Lower lobe of right lung (tissue), 2 donors: ENCODE data around the gene NUP98. TPM values are rescaled to one million over a fixed set of nuclear protein-coding genes. Genes with fewer than 3 reads are reported as not detected.
A peak's percentile ranks its signal among the peaks of the same experiment; 100 is the strongest.

Source experiments
- ATAC-seq, 2 donors: fragments of 200-7000 bp; cut with Tn5 transposase; one replicate each; pipeline ENCODE4 v1.9.1; 2020 to 2022; ENCODE audit warnings: mild to moderate bottlenecking in 2 of 2, moderate library complexity in 2 of 2
- DNase-seq: peaks from one replicate; pipeline ENCODE4 v3.0.0-alpha.2; 2020
- H3K27ac ChIP-seq: fragments of 200-600 bp; one replicate; pipeline ENCODE4 v1.8.0; 2022
- H3K27me3 ChIP-seq: fragments of 200-600 bp; one replicate; pipeline ENCODE4 v1.8.0; 2022; ENCODE audit warnings: low read depth
- H3K36me3 ChIP-seq: fragments of 200-600 bp; one replicate; pipeline ENCODE4 v1.8.0; 2022; ENCODE audit warnings: mild to moderate bottlenecking
- H3K4me1 ChIP-seq: fragments of 200-600 bp; one replicate; pipeline ENCODE4 v1.8.0; 2022
- H3K4me3 ChIP-seq: fragments of 200-600 bp; one replicate; pipeline ENCODE4 v1.8.0; 2022; ENCODE audit warnings: mild to moderate bottlenecking
- H3K9me3 ChIP-seq: fragments of 200-600 bp; one replicate; pipeline ENCODE4 v1.8.0; 2022
- intact Hi-C: fragments of 100-400 bp; cut with DNase I; formaldehyde crosslinking; loops from one replicate; pipeline ENCODE4 v1.11.0; 2022
- total RNA-seq: library from RNA; stranded (reverse); fragmentation: NEBNext Ultra II Directional; extraction: Animal tissue kit (Norgen Biotek cat#: 25700); gene quantifications from one replicate; pipeline ENCODE4 v1.2.1, GENCODE V29; 2021
- TF ChIP-seq, protein P1 (sequence below): fragments of 200-600 bp; IDR thresholded peaks from one replicate; pipeline ENCODE4 v1.8.0; 2022; ENCODE audit warnings: antibody characterized with exemption, mild to moderate bottlenecking
- donor health status: DM: no; HTN: yes; CAD: no; lungs with severe emphysema.

The NUP98 gene
- total RNA-seq, 1 donor from 2014 or later: 62.3 TPM

DNA sequence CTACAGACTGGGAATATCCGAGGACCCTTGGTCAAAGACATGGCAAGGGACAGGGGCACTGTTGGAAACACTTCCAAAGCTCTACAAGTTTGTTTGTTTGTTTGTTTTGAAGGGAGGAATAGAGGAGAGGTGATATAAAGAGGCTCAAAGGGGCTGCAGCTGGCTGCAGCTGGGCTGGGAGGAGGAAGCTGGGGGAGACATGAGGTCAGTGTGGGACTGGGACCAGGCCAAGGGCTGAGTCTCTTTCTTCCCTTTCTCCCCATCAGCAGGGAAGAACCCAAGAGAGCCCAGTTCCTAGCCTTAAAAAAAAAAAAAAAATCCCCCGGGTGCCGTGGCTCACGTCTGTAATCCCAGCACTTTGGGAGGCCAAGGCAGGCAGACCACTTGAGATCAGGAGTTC lies 38.4 kb upstream of the NUP98 start:
- peak overlapping the region; percentile 66 for H3K27ac ChIP-seq
- intact Hi-C loops: no loop called here
- DNase-seq: no peak
- H3K27me3 ChIP-seq: no peaks in the 10 kb centered on the region
- no peaks in the 10 kb centered on the region for H3K9me3 ChIP-seq
- ATAC-seq: no peak
- no peak overlapping the region for H3K4me3 ChIP-seq
- peaks cover 5% of the 10 kb centered on the region for H3K36me3 ChIP-seq
- TF ChIP-seq, protein P1, sequence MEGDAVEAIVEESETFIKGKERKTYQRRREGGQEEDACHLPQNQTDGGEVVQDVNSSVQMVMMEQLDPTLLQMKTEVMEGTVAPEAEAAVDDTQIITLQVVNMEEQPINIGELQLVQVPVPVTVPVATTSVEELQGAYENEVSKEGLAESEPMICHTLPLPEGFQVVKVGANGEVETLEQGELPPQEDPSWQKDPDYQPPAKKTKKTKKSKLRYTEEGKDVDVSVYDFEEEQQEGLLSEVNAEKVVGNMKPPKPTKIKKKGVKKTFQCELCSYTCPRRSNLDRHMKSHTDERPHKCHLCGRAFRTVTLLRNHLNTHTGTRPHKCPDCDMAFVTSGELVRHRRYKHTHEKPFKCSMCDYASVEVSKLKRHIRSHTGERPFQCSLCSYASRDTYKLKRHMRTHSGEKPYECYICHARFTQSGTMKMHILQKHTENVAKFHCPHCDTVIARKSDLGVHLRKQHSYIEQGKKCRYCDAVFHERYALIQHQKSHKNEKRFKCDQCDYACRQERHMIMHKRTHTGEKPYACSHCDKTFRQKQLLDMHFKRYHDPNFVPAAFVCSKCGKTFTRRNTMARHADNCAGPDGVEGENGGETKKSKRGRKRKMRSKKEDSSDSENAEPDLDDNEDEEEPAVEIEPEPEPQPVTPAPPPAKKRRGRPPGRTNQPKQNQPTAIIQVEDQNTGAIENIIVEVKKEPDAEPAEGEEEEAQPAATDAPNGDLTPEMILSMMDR: no peak
- H3K4me1 ChIP-seq: peaks cover 91% of the 10 kb centered on the region

DNA sequence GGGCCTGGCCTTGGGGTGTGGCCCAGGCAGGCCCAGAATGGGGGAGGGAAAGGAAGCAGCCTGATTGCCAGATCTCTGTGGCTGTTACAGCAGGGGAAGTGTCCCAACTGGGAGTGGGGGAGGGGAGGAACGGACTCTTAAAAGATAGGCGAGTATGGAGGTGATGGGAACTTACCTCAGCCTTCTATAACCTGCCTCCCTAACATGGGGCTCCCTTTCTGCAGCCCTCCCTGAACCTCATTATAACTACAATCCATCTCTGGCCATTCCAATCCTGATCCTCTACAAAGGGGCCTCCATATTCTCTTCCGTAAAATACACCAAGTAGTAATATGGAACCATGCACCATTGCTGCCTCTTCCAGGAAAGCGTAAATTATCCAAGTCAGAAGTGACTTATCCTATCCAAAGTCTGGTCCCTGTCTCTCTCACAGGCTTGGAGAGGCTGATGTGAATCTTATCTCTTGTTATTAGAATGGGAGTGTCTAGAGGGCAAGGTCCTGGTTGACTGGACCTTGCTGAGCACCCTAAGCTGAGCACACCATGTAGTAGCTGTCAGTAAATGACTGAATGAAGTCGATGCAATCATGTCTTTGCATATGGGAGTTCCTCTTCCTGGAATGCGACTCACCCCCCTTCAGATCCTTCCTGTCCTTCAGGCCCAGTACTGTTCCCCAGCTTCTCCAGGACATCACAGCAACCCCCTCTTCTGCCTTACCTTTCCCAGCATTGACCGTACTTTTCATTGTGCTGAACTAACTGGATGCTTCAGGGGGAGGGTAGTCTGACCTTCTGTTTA lies 37.5 kb upstream of the NUP98 start:
- no peak overlapping the region for H3K4me3 ChIP-seq
- H3K27me3 ChIP-seq: no peaks in the 10 kb centered on the region
- DNase-seq: peak; percentile 79
- peak; percentile 28 to 53 for ATAC-seq
- TF ChIP-seq, protein P1: no peak
- H3K4me1 ChIP-seq: peaks cover 97% of the 10 kb centered on the region
- intact Hi-C loops: no loop called here
- H3K36me3 ChIP-seq: peaks cover 13% of the 10 kb centered on the region
- peak overlapping the region; percentile 66 for H3K27ac ChIP-seq
- H3K9me3 ChIP-seq: no peaks in the 10 kb centered on the region

DNA sequence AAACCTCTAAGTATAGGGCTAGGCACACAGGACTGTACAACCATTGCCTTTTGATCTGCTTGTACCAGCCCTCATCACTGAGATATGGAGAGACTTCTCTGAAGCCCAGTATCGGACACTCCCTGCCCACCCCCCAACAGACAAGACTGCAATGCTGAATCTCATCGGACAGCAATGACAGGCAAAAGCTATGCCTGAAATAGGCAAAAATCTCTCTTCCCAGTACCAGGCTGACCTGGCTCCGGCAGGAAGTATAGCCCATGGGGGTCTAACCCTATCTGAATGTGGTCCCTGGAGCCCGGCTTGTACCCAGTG lies 37.0 kb upstream of the NUP98 start:
- ATAC-seq (no peak), DNase-seq (no peak)
- TF ChIP-seq, protein P1: no peak
- H3K27me3 ChIP-seq: no peaks in the 10 kb centered on the region
- H3K27ac ChIP-seq: peak overlapping the region; percentile 66
- intact Hi-C loops: no loop called here
- H3K4me3 ChIP-seq: no peak overlapping the region
- peaks cover 93% of the 10 kb centered on the region for H3K4me1 ChIP-seq
- no peaks in the 10 kb centered on the region for H3K9me3 ChIP-seq
- peaks cover 19% of the 10 kb centered on the region for H3K36me3 ChIP-seq

DNA sequence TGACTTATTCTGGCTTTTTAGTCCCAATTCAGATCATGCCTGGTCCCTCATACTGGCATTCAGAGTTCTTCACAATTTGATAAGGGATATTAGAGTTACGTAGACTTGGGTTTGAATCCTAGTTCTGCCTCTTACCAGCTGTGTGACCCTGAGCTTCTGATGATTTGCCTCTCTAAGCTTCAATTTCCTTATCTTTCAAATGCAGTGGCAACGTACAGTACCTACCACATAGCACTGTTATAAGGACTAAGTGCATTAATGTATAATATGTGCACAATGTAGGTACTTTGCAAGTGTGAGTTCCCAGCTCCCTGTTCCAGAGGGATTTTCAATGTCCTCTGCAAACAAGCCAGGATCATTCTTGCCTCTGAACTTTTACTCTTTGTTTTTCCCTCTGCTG lies 36.1 kb upstream of the NUP98 start:
- no peak overlapping the region for H3K4me3 ChIP-seq
- H3K36me3 ChIP-seq: peaks cover 21% of the 10 kb centered on the region
- no peaks in the 10 kb centered on the region for H3K27me3 ChIP-seq
- H3K4me1 ChIP-seq: peaks cover 86% of the 10 kb centered on the region
- TF ChIP-seq, protein P1: no peak
- ATAC-seq (no peak), DNase-seq (no peak)
- intact Hi-C loops: no loop called here
- H3K27ac ChIP-seq: peak overlapping the region; percentile 66
- H3K9me3 ChIP-seq: no peaks in the 10 kb centered on the region

DNA sequence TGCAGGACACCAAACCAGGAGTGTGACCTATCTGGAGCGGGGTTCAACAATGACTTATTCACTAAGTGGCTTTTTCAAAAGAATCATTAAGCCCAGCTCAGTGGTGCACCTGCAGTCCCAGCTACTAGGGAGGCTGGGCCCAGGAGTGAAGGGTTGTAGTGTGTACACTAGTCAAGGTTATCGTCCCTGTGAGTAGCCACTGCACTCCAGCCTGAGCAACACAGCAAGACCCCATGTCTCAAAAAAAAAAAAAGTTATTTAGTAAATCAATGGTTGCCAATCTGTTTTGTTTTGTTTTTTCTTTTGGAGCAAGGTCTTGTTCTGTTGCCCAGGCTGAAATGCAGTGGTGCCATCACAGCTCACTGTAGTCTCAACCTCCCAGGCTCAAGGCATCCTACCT lies 35.5 kb upstream of the NUP98 start:
- peak overlapping the region; percentile 40 for H3K27ac ChIP-seq
- intact Hi-C loops: no loop called here
- H3K9me3 ChIP-seq: no peaks in the 10 kb centered on the region
- TF ChIP-seq, protein P1: no peak
- H3K4me3 ChIP-seq: no peak overlapping the region
- no peaks in the 10 kb centered on the region for H3K27me3 ChIP-seq
- ATAC-seq: no peak
- peaks cover 80% of the 10 kb centered on the region for H3K4me1 ChIP-seq
- peaks cover 25% of the 10 kb centered on the region for H3K36me3 ChIP-seq
- DNase-seq: no peak
